Spleen (tissue), 11 donors: Measurements from ENCODE around the gene ZEB1. TPM values are rescaled to one million over a fixed set of nuclear protein-coding genes. Genes with fewer than 3 reads are reported as not detected.

Source experiments
- DNase-seq: peaks from one replicate; pipeline ENCODE4 v3.0.0-alpha.2; 2020
- H3K27ac ChIP-seq, 8 donors: fragments of 200-600 bp; sonication (generic) in 7 of 8; 1 replicate in 4 of 8; 2 replicates in 4 of 8; pipeline versions ENCODE4 v1.5.0 to v1.8.0; 2016 to 2021; ENCODE audit warnings: inconsistent platforms in 4 of 8, mild to moderate bottlenecking in 4 of 8, moderate library complexity in 1 of 8
- H3K27me3 ChIP-seq, 7 donors: fragments of 200-600 bp; sonication (generic) in 6 of 7; replicated peaks in 1 of 7; 1 replicate in 4 of 7; 2 replicates in 3 of 7; pipeline versions ENCODE4 v1.5.0 to v1.8.0; 2016 to 2021; ENCODE audit warnings: inconsistent platforms in 3 of 7, mild to moderate bottlenecking in 1 of 7
- H3K36me3 ChIP-seq, 6 donors: fragments of 200-600 bp; sonication (generic) in 5 of 6; 1 replicate in 4 of 6; 2 replicates in 2 of 6; pipeline versions ENCODE4 v1.5.0 to v1.8.0; 2016 to 2021; ENCODE audit warnings: inconsistent platforms in 2 of 6
- H3K4me1 ChIP-seq, 6 donors: fragments of 200-600 bp; sonication (generic) in 5 of 6; 1 replicate in 3 of 6; 2 replicates in 3 of 6; pipeline versions ENCODE4 v1.5.0 to v1.8.0; 2016 to 2021; ENCODE audit warnings: inconsistent platforms in 3 of 6
- H3K4me3 ChIP-seq, 8 donors: fragments of 200-600 bp; sonication (generic) in 7 of 8; 1 replicate in 4 of 8; 2 replicates in 4 of 8; pipeline versions ENCODE4 v1.5.0 to v1.8.0; 2016 to 2021; ENCODE audit warnings: inconsistent platforms in 4 of 8, mild to moderate bottlenecking in 4 of 8, moderate library complexity in 2 of 8
- H3K9me3 ChIP-seq, 8 donors: fragments of 200-600 bp; sonication (generic) in 7 of 8; 1 replicate in 4 of 8; 2 replicates in 4 of 8; pipeline versions ENCODE4 v1.5.0 to v1.8.0; 2016 to 2021; ENCODE audit warnings: inconsistent platforms in 4 of 8
- CTCF ChIP-seq, 11 experiments: fragments of 200-600 bp in 7 of 11; fragments of 450-650 bp in 4 of 11; sonication (generic) in 4 of 11; IDR thresholded peaks in 8 of 11; conservative IDR thresholded peaks in 3 of 11; 1 replicate in 7 of 11; 2 replicates in 4 of 11; pipeline versions ENCODE4 v1.4.0 to v1.8.0; 2016 to 2021; ENCODE audit warnings: antibody characterized with exemption in 11 of 11, inconsistent platforms in 4 of 11, mild to moderate bottlenecking in 1 of 11
- POLR2A ChIP-seq, 3 donors: fragments of 450-650 bp; IDR thresholded peaks; one replicate each; pipeline ENCODE4 v1.5.1; 2017; ENCODE audit warnings: antibody characterized with exemption in 3 of 3, mild to moderate bottlenecking in 1 of 3
- POLR2AphosphoS5 ChIP-seq, 3 donors: sonication (generic); formaldehyde crosslinking; IDR thresholded peaks; one replicate each; pipeline ENCODE4 v1.5.1; 2017; ENCODE audit warnings: antibody characterized with exemption in 3 of 3
- whole genome bisulfite sequencing, 5 donors: extraction: QIAGEN DNeasy Blood & Tissue Kit in 3 of 5; methylation state at CpG; one replicate each; pipeline versions ENCODE4 v1.1.5 to v1.1.7; 2013 to 2018; 5-methylcytosine and 5-hydroxymethylcytosine counted together
- intact Hi-C: fragments of 100-400 bp; cut with DNase I; formaldehyde crosslinking; loops from one replicate; pipeline ENCODE4 v1.15.0; 2023; ENCODE audit warnings: low total_unique reads
- polyA plus RNA-seq, 3 donors: library from polyadenylated mRNA; stranded (reverse); fragments of 200-250 nt; gene quantifications; one replicate each; pipeline ENCODE4 v1.2.1, GENCODE V29; 2013
- total RNA-seq, 7 donors: library from RNA; depleted of rRNA in 3 of 7; stranded (reverse); fragments of >200 nt in 3 of 7; fragmentation: NEBNext Ultra II Directional in 4 of 7; extraction: Animal tissue kit (Norgen Biotek cat#: 25700) in 4 of 7; gene quantifications; one replicate each; pipeline versions ENCODE4 v1.1.0 to v1.2.1, GENCODE V29; 2016 to 2021
- donor health status: healthy with polysubstance abuse.
- donor health status: DM: no; HTN: no; CAD: no; lungs with moderate emphysema.
- donor health status: DM: no; HTN: no; CAD: no.
- donor health status: Bipolar disorder and iron deficiency.
- donor health status: healthy.
- donor health status: DM: no; HTN: no; CAD: no.
- donor health status: DM: yes; HTN: yes; CAD: no.

ZEB1 gene
- total and polyA plus RNA-seq, 10 donors = 6.6 to 51.8 (median 44.6) TPM

GRCh38 chr10:31288962-31289361 lies 30.1 kb upstream of the ZEB1 start:
- Histone ChIP-seq H3K27ac (no peak overlapping the region), H3K27me3 (no peaks in the 10 kb centered on the region), H3K4me1 (no peaks in the 10 kb centered on the region), H3K36me3 (no peaks in the 10 kb centered on the region), H3K4me3 (no peak overlapping the region), H3K9me3 (no peaks in the 10 kb centered on the region)
- no peak for DNase-seq
- WGBS, 5 donors = 78 to 94% (median 90%) methylated on average over 1 of the region's 1 CpG
- intact Hi-C loops = no loop called here
- TF ChIP-seq POLR2A (IDR thresholded peaks at IDR 0.05) (no peak), POLR2AphosphoS5 (IDR thresholded peaks at IDR 0.05) (no peak), CTCF (IDR thresholded peaks at IDR 0.05 in 8 of 11, conservative IDR thresholded peaks at IDR 0.05 in 3 of 11) (no peak)

DNA sequence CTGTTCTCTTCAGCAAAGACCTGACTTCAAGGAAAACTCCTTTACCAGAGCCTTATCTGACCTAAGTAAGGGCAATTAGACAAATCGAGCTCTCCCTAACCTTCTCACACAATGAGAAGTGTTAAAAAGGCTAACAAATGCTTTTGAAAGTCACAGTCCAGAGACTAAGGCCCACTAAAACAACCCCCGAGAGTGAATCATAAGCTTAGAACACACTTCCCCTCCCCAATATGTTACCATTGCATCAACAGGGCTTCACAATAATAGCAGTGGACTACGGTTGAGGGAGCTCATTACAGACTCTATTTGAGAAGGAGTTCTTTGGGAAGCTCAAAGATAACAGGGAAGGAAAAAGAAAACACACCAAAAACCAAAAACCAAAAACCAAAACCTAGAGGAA lies 28.6 kb upstream of the ZEB1 start:
- DNase-seq = no peak
- H3K36me3 ChIP-seq = no peaks in the 10 kb centered on the region
- intact Hi-C loops = no loop called here
- H3K27ac ChIP-seq = no peak overlapping the region
- no peaks in the 10 kb centered on the region for H3K27me3 ChIP-seq
- no peaks in the 10 kb centered on the region for H3K9me3 ChIP-seq
- no peaks in the 10 kb centered on the region for H3K4me1 ChIP-seq
- H3K4me3 ChIP-seq = no peak overlapping the region
- TF ChIP-seq POLR2AphosphoS5 (IDR thresholded peaks at IDR 0.05) = no peak
- no peak for TF ChIP-seq POLR2A (IDR thresholded peaks at IDR 0.05)
- no peak for TF ChIP-seq CTCF (IDR thresholded peaks at IDR 0.05 in 8 of 11, conservative IDR thresholded peaks at IDR 0.05 in 3 of 11)
- WGBS, 5 donors = 84 to 90% (median 87%) methylated on average over 3 of the region's 3 CpGs

DNA sequence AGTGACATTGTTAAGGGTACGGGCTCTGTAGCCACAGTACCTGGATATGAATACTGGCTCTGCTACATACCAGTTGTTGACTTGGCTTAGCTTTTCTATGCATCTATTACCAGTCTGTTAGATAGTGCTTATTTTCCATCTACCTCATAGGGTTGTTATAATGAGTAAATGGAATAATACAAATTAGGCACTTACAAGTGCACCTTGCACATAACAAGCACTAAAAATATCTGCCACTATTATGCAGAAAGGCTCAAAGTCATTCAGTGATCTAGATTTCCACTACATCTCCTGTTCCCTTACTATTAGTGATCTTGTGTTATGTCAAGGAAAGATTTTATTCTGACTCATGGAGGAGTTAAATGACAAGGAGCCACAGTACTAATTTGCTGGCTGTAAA lies 27.9 kb upstream of the ZEB1 start:
- no peak for DNase-seq
- WGBS, 5 donors = 93 to 100% (median 96%) methylated on average over 1 of the region's 1 CpG
- Histone ChIP-seq H3K4me1 (no peaks in the 10 kb centered on the region), H3K27ac (no peak overlapping the region), H3K9me3 (no peaks in the 10 kb centered on the region), H3K4me3 (no peak overlapping the region), H3K36me3 (no peaks in the 10 kb centered on the region), H3K27me3 (no peaks in the 10 kb centered on the region)
- intact Hi-C loops = no loop called here
- TF ChIP-seq CTCF (IDR thresholded peaks at IDR 0.05 in 8 of 11, conservative IDR thresholded peaks at IDR 0.05 in 3 of 11) = no peak
- TF ChIP-seq POLR2A (IDR thresholded peaks at IDR 0.05) = no peak
- no peak for TF ChIP-seq POLR2AphosphoS5 (IDR thresholded peaks at IDR 0.05)

DNA sequence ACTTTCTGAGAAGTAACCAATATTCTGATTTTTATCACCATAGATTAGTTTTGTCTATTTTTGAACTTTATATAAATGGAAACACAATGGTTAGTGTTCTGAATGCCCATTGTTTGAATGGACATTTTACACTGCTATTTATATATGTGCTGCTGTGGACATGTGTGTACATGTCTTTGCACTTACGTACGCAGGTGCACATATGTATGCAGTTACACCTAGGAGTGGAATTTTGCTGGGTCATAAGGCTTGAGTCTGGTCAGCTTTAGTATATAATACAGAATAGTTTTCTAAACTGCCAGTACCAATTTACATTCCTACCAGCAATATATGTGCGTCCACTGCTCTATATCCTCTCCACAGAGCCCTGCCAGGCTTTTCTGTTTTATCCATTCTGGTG lies 24.5 kb upstream of the ZEB1 start:
- intact Hi-C loops = no loop called here
- Histone ChIP-seq H3K27me3 (no peaks in the 10 kb centered on the region), H3K4me3 (no peak overlapping the region), H3K27ac (no peak overlapping the region), H3K36me3 (no peaks in the 10 kb centered on the region), H3K4me1 (no peaks in the 10 kb centered on the region), H3K9me3 (no peaks in the 10 kb centered on the region)
- TF ChIP-seq POLR2AphosphoS5 (IDR thresholded peaks at IDR 0.05) = no peak
- no peak for TF ChIP-seq CTCF (IDR thresholded peaks at IDR 0.05 in 8 of 11, conservative IDR thresholded peaks at IDR 0.05 in 3 of 11)
- no peak for TF ChIP-seq POLR2A (IDR thresholded peaks at IDR 0.05)
- no peak for DNase-seq
- 93 to 99% (median 95%) methylated on average over 3 of the region's 3 CpGs for WGBS, 5 donors
